Bronchial epithelial cell (primary cell): ENCODE measurements around the gene CHID1. TPM values are rescaled to one million over a fixed set of nuclear protein-coding genes. Genes with fewer than 3 reads are reported as not detected.

ENCODE experiments used
- DNase-seq: peaks from one replicate; pipeline ENCODE4 v3.0.0-alpha.2; 2010; ENCODE audit warnings: low read depth
- FAIRE-seq: peaks from 2 replicates; lab custom pipeline; 2011; peaks lifted over from hg19 to GRCh38; lab: Jason Lieb, UNC
- H3K27me3 ChIP-seq: 2 replicates; pipeline ENCODE4 v1.5.1; 2011; ENCODE audit warnings: low read length; ENCODE audit not compliant: control insufficient read depth, insufficient read depth
- H3K36me3 ChIP-seq: 2 replicates; pipeline ENCODE4 v1.5.1; 2011; ENCODE audit warnings: low read length; ENCODE audit not compliant: control insufficient read depth, insufficient read depth
- H3K4me3 ChIP-seq: 2 replicates; pipeline ENCODE4 v1.5.1; 2011; ENCODE audit warnings: mild to moderate bottlenecking, low read depth, low read length, control low read depth
- CTCF ChIP-seq: IDR thresholded peaks from 2 replicates; pipeline ENCODE4 v1.5.1; 2011; ENCODE audit warnings: mild to moderate bottlenecking, moderate library complexity, low read length, control low read depth, inconsistent platforms; ENCODE audit not compliant: insufficient read depth, severe bottlenecking
- total RNA-seq: library from RNA; depleted of rRNA; stranded (reverse); fragments of >200 nt; gene quantifications from 2 replicates; pipeline ENCODE4 v1.2.1, GENCODE V29; 2014

Gene CHID1
- total RNA-seq, 1 donor from 2014 or later: 42.6 TPM

- Histone ChIP-seq H3K36me3 (peaks cover 6% of the 10 kb centered on the region), H3K27me3 (no peaks in the 10 kb centered on the region), H3K4me3 (peak overlapping the region; percentile 98)
- no peak for TF ChIP-seq CTCF
- no peak for FAIRE-seq
- peak; percentile 25 for DNase-seq
Observed at GRCh38 chr11:911031-911889, 650 bp upstream of the CHID1 start.

GRCh38 chr11:910044-910588 lies 494 bp downstream of the CHID1 start:
- H3K4me3 ChIP-seq: peak overlapping the region; percentile 98
- FAIRE-seq (no peak), DNase-seq (no peak)
- no peaks in the 10 kb centered on the region for H3K27me3 ChIP-seq
- no peak for TF ChIP-seq CTCF
- H3K36me3 ChIP-seq: peaks cover 6% of the 10 kb centered on the region

GRCh38 chr11:909406-909805 lies 1.2 kb downstream of the CHID1 start:
- Histone ChIP-seq H3K4me3 (no peak overlapping the region), H3K36me3 (peaks cover 12% of the 10 kb centered on the region), H3K27me3 (no peaks in the 10 kb centered on the region)
- FAIRE-seq (no peak), DNase-seq (no peak)
- TF ChIP-seq CTCF: no peak

GRCh38 chr11:908273-908672 lies 2.3 kb downstream of the CHID1 start:
- DNase-seq (peak; percentile 27), FAIRE-seq (no peak)
- Histone ChIP-seq H3K36me3 (peaks cover 16% of the 10 kb centered on the region), H3K27me3 (no peaks in the 10 kb centered on the region), H3K4me3 (no peak overlapping the region)
- no peak for TF ChIP-seq CTCF

GRCh38 chr11:907668-908067 lies 2.9 kb downstream of the CHID1 start:
- Histone ChIP-seq H3K36me3 (peaks cover 22% of the 10 kb centered on the region), H3K27me3 (no peaks in the 10 kb centered on the region), H3K4me3 (no peak overlapping the region)
- DNase-seq (no peak), FAIRE-seq (no peak)
- no peak for TF ChIP-seq CTCF
